OCI-LY3 (cell line): ENCODE measurements around the gene NCMAP.

ENCODE experiments used
- CTCF ChIP-seq: fragments of 200-600, 300-600 bp; sonication (generic); IDR thresholded peaks from 2 replicates; pipeline ENCODE4 v1.5.1; 2014; ENCODE audit warnings: antibody characterized with exemption, low read length, low read depth
- EZH2phosphoT487 ChIP-seq: fragments of 200-600 bp; shearing (Covaris generic); IDR thresholded peaks from 2 replicates; pipeline ENCODE4 v1.6.1; 2018; ENCODE audit warnings: antibody characterized with exemption, mixed run types, low read depth

GRCh38 chr1:24525606-24526005 is 30.3 kb upstream of the NCMAP start:
- TF ChIP-seq CTCF, result no peak
- no peak for TF ChIP-seq EZH2phosphoT487
